Panc1 (cell line): ENCODE measurements around the gene FCN3. TPM values are rescaled to one million over a fixed set of nuclear protein-coding genes. Genes with fewer than 3 reads are reported as not detected.

ENCODE experiments used
- ATAC-seq: fragments of 200-7000 bp; cut with Tn5 transposase; 2 replicates; pipeline ENCODE4 v1.9.1; 2020; ENCODE audit warnings: mild to moderate bottlenecking, moderate library complexity
- BruUV-seq: library from RNA; stranded (reverse); fragments of 400-500 nt; replicated peaks from 2 replicates; lab custom pipeline; 2021; lab: Mats Ljungman, UMichigan
- CTCF ChIA-PET: fragments of 300-600 bp; sonication (Branson Sonifier 250); formaldehyde crosslinking; loops from one replicate; lab custom pipeline; 2022; ENCODE audit warnings: antibody characterized with exemption; lab: Charles Lee
- POLR2A ChIA-PET: fragments of 300-600 bp; sonication (Branson Sonifier 250); formaldehyde crosslinking; loops from one replicate; lab custom pipeline; 2022; ENCODE audit warnings: antibody characterized with exemption; lab: Charles Lee
- DNase-seq: peaks from one replicate; pipeline ENCODE4 v3.0.0-alpha.2; 2010; ENCODE audit warnings: low read depth, low spot score
- H3K27ac ChIP-seq: 2 replicates; pipeline ENCODE4 v1.5.1; 2011; ENCODE audit warnings: mild to moderate bottlenecking, low read length, inconsistent platforms
- H3K27me3 ChIP-seq: fragments of 200-500 bp; sonication (Bioruptor generic); 2 replicates; pipeline ENCODE4 v1.6.0; 2014; ENCODE audit warnings: low read length, inconsistent platforms; ENCODE audit not compliant: control insufficient read depth, insufficient read depth
- H3K36me3 ChIP-seq: fragments of 200-500 bp; sonication (Bioruptor generic); 2 replicates; pipeline ENCODE4 v1.5.1; 2014; ENCODE audit warnings: inconsistent platforms, mild to moderate bottlenecking, low read length, moderate library complexity; ENCODE audit not compliant: control insufficient read depth, insufficient read depth
- H3K4me1 ChIP-seq: 2 replicates; pipeline ENCODE4 v1.5.1; 2011; ENCODE audit warnings: inconsistent platforms, mild to moderate bottlenecking, low read length, moderate library complexity; ENCODE audit not compliant: control insufficient read depth, insufficient read depth
- H3K4me3 ChIP-seq, 2 experiments: 2 replicates each; pipeline ENCODE4 v1.5.1; 2011 to 2012; ENCODE audit warnings: low read depth in 2 of 2, low read length in 2 of 2, mild to moderate bottlenecking in 2 of 2, inconsistent platforms in 1 of 2, moderate library complexity in 1 of 2
- H3K9me3 ChIP-seq: fragments of 200-500 bp; sonication (Bioruptor generic); 2 replicates; pipeline ENCODE4 v1.5.1; 2014; ENCODE audit warnings: low read depth, mild to moderate bottlenecking, inconsistent platforms, low read length, moderate library complexity; ENCODE audit not compliant: control insufficient read depth, insufficient read depth
- CTCF ChIP-seq: fragments of 450-650 bp; IDR thresholded peaks from 2 replicates; pipeline ENCODE4 v1.5.1; 2017; ENCODE audit warnings: mild to moderate bottlenecking
- POLR2AphosphoS5 ChIP-seq: IDR thresholded peaks from 2 replicates; pipeline ENCODE4 v1.6.1; 2012; ENCODE audit warnings: mild to moderate bottlenecking, low read depth, low read length, moderate library complexity
- REST ChIP-seq, 2 experiments: IDR thresholded peaks; 2 replicates each; pipeline ENCODE4 v1.6.1; 2011 to 2012; ENCODE audit warnings: low read depth in 2 of 2, control low read depth in 1 of 2, low read length in 1 of 2, mild to moderate bottlenecking in 1 of 2, moderate library complexity in 1 of 2; ENCODE audit not compliant: insufficient read depth in 1 of 2
- SIN3A ChIP-seq: IDR thresholded peaks from 2 replicates; pipeline ENCODE4 v1.6.1; 2012; ENCODE audit warnings: low read depth, mild to moderate bottlenecking, low read length, moderate library complexity, borderline replicate concordance; ENCODE audit not compliant: insufficient read depth
- TCF7L2 ChIP-seq: IDR thresholded peaks from 2 replicates; pipeline ENCODE4 v1.6.1; 2011; ENCODE audit warnings: mild to moderate bottlenecking, low read depth, low read length, inconsistent platforms
- in situ Hi-C: cut with HindIII; loops from 2 replicates; pipeline ENCODE4 v1.10.0; 2016; ENCODE audit warnings: low sequenced_read_pairs, low pct_unique_long_range_greater_than_20kb
- intact Hi-C: fragments of 100-400 bp; cut with micrococcal nuclease; formaldehyde crosslinking; loops from one replicate; pipeline ENCODE4 v1.10.0; 2022; ENCODE audit not compliant: unreplicated experiment
- total RNA-seq: library from RNA; stranded (reverse); gene quantifications from one replicate; pipeline ENCODE4 v1.2.1, GENCODE V29; 2021; ENCODE audit not compliant: unreplicated experiment

The FCN3 gene
- total RNA-seq, 1 experiment from 2014 or later, result not detected

GRCh38 chr1:27327964-27328363 is 46.7 kb downstream of the FCN3 start:
- BruUV-seq, result no TSS peak
- ATAC-seq (no peak), DNase-seq (no peak)
- in situ Hi-C loops (no loop called here), intact Hi-C loops (no loop called here)
- TF ChIP-seq TCF7L2, result no peak
- no peak for TF ChIP-seq SIN3A
- no peak for TF ChIP-seq POLR2AphosphoS5
- no peak for TF ChIP-seq CTCF
- TF ChIP-seq REST (IDR thresholded peaks at IDR 0.05; ENCODE audit: insufficient read depth in 1 of 2, low read depth in 2 of 2, low read length in 1 of 2), result no peak
- H3K4me3 ChIP-seq, result no peak overlapping the region
- H3K9me3 ChIP-seq, result no peaks in the 10 kb centered on the region
- ChIA-PET POLR2A (no interaction called here), CTCF (interaction anchor here (0.6 kb wide), 1 partner anchor 17 kb away, joined by 3 read pairs; no protein-coding TSS in a partner anchor)
- no peaks in the 10 kb centered on the region for H3K27me3 ChIP-seq
- H3K27ac ChIP-seq, result no peak overlapping the region
- H3K36me3 ChIP-seq, result peaks cover 4% of the 10 kb centered on the region
- H3K4me1 ChIP-seq, result peaks cover 10% of the 10 kb centered on the region; the same call in 1 of the 2 replicates

- Histone ChIP-seq H3K27me3 (no peaks in the 10 kb centered on the region), H3K36me3 (peaks cover 10% of the 10 kb centered on the region; the same call in 1 of the 2 replicates), H3K9me3 (no peaks in the 10 kb centered on the region), H3K4me1 (peaks cover 11% of the 10 kb centered on the region; the same call in 1 of the 2 replicates), H3K4me3 (no peak overlapping the region), H3K27ac (no peak overlapping the region)
- no TSS peak for BruUV-seq
- no peak for ATAC-seq
- CTCF ChIA-PET, result no interaction called here
- no peak for DNase-seq
- in situ Hi-C loops, result no loop called here
- intact Hi-C loops, result no loop called here
- POLR2A ChIA-PET, result no interaction called here
- TF ChIP-seq REST (IDR thresholded peaks at IDR 0.05; ENCODE audit: insufficient read depth in 1 of 2, low read depth in 2 of 2, low read length in 1 of 2) (no peak), POLR2AphosphoS5 (no peak), CTCF (no peak), SIN3A (no peak), TCF7L2 (no peak)
These were observed 49.3 kb downstream of the FCN3 start for GRCh38 chr1:27325286-27325685.
